Panc1 (cell line): ENCODE data around the gene TMEFF2.

Experiments used
- POLR2AphosphoS5 ChIP-seq: IDR thresholded peaks from 2 replicates; pipeline ENCODE4 v1.6.1; 2012; ENCODE audit warnings: mild to moderate bottlenecking, low read depth, low read length, moderate library complexity
- TF ChIP-seq, protein P1 (sequence below): fragments of 450-650 bp; IDR thresholded peaks from 2 replicates; pipeline ENCODE4 v1.5.1; 2017; ENCODE audit warnings: mild to moderate bottlenecking

DNA sequence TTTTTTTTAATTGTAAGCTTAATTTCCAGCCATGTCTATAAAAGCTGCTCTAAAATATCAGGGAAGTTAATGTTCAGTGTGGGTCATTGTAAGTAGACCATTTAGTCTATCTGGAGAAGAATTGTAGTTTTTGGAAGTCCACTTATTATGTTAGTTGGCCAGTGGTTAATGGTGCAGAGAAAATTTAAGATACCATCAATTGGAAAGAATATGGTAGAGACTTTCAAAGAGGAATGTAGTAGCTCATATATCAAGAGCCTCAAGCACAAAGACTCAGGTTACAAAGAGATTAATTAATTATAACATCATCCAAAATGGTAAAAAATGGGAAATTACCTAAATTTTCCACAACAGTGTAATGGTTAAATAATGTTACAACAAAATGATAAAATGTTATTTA, 220.1 kb downstream of the TMEFF2 start:
- TF ChIP-seq, protein P1, sequence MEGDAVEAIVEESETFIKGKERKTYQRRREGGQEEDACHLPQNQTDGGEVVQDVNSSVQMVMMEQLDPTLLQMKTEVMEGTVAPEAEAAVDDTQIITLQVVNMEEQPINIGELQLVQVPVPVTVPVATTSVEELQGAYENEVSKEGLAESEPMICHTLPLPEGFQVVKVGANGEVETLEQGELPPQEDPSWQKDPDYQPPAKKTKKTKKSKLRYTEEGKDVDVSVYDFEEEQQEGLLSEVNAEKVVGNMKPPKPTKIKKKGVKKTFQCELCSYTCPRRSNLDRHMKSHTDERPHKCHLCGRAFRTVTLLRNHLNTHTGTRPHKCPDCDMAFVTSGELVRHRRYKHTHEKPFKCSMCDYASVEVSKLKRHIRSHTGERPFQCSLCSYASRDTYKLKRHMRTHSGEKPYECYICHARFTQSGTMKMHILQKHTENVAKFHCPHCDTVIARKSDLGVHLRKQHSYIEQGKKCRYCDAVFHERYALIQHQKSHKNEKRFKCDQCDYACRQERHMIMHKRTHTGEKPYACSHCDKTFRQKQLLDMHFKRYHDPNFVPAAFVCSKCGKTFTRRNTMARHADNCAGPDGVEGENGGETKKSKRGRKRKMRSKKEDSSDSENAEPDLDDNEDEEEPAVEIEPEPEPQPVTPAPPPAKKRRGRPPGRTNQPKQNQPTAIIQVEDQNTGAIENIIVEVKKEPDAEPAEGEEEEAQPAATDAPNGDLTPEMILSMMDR, result no peak
- TF ChIP-seq POLR2AphosphoS5, result no peak
